GM11168 (cell line): ENCODE data around the gene CNTLN.
"Not testable (repeated sequence)": the region's sequence is repeated elsewhere in the genome, so short reads cannot be mapped to it uniquely, and the experiment has no call there.

ENCODE experiments used
- in situ Hi-C: fragments of 300-500 bp; cut with MboI; formaldehyde crosslinking; loops from one replicate; pipeline ENCODE4 v1.12.0; 2022; ENCODE audit warnings: low sequenced_read_pairs; ENCODE audit not compliant: unreplicated experiment

CNTLN gene

GRCh38 chr9:17293685-17294084 lies 158.8 kb downstream of the CNTLN start:
- in situ Hi-C loops: no loop called here

GRCh38 chr9:17294822-17295624 lies 160.2 kb downstream of the CNTLN start:
- in situ Hi-C loops: no loop called here

GRCh38 chr9:17315341-17315740 lies 180.5 kb downstream of the CNTLN start:
- in situ Hi-C loops: no loop called here

- in situ Hi-C loops: no loop called here
Measured at GRCh38 chr9:17318821-17319320, 184.0 kb downstream of the CNTLN start.

- in situ Hi-C loops: no loop called here
Measured at GRCh38 chr9:17319864-17320263, 185.0 kb downstream of the CNTLN start.

GRCh38 chr9:17322882-17323864 lies 188.3 kb downstream of the CNTLN start:
- in situ Hi-C loops: no loop called here

- in situ Hi-C loops: no loop called here
Measured at GRCh38 chr9:17328331-17328730, 193.5 kb downstream of the CNTLN start.

GRCh38 chr9:17330097-17330496 lies 195.3 kb downstream of the CNTLN start:
- in situ Hi-C loops: no loop called here

GRCh38 chr9:17332115-17332514 lies 197.3 kb downstream of the CNTLN start:
- in situ Hi-C loops: no loop called here

- in situ Hi-C loops: no loop called here
Measured at GRCh38 chr9:17339156-17339555, 204.3 kb downstream of the CNTLN start.

GRCh38 chr9:17342696-17343095 lies 207.9 kb downstream of the CNTLN start:
- in situ Hi-C loops: no loop called here

GRCh38 chr9:17349831-17350230 lies 215.0 kb downstream of the CNTLN start:
- in situ Hi-C loops: no loop called here

GRCh38 chr9:17354006-17354405 lies 219.2 kb downstream of the CNTLN start:
- in situ Hi-C loops: not testable (repeated sequence)

GRCh38 chr9:17361378-17361777 lies 226.5 kb downstream of the CNTLN start:
- in situ Hi-C loops: no loop called here

GRCh38 chr9:17367035-17367434 lies 232.2 kb downstream of the CNTLN start:
- in situ Hi-C loops: no loop called here

GRCh38 chr9:17380126-17380861 lies 245.5 kb downstream of the CNTLN start:
- in situ Hi-C loops: no loop called here

GRCh38 chr9:17387565-17387964 lies 252.7 kb downstream of the CNTLN start:
- in situ Hi-C loops: no loop called here

GRCh38 chr9:17389026-17389425 lies 254.2 kb downstream of the CNTLN start:
- in situ Hi-C loops: no loop called here

GRCh38 chr9:17394881-17395510 lies 260.2 kb downstream of the CNTLN start:
- in situ Hi-C loops: no loop called here
